Glutamatergic neuron (in vitro differentiated cells): Measurements from ENCODE around the gene SCN5A. TPM values are rescaled to one million over a fixed set of nuclear protein-coding genes. Genes with fewer than 3 reads are reported as not detected.

Source experiments
- DNase-seq: peaks from one replicate; pipeline ENCODE4 v3.0.0; 2022
- H3K27ac Mint-ChIP-seq: one replicate; pipeline ENCODE4 v1.8.0; 2020; ENCODE audit warnings: mild to moderate bottlenecking, mixed read lengths, inconsistent platforms; ENCODE audit not compliant: unreplicated experiment
- H3K27me3 Mint-ChIP-seq: one replicate; pipeline ENCODE4 v1.8.0; 2020; ENCODE audit warnings: mild to moderate bottlenecking, moderate library complexity, mixed read lengths, inconsistent platforms; ENCODE audit not compliant: unreplicated experiment
- H3K36me3 Mint-ChIP-seq: one replicate; pipeline ENCODE4 v1.8.0; 2020; ENCODE audit warnings: mild to moderate bottlenecking, mixed read lengths, inconsistent platforms; ENCODE audit not compliant: unreplicated experiment
- H3K4me1 Mint-ChIP-seq: one replicate; pipeline ENCODE4 v1.8.0; 2020; ENCODE audit warnings: mild to moderate bottlenecking, low read depth, mixed read lengths, inconsistent platforms; ENCODE audit not compliant: unreplicated experiment
- H3K4me3 Mint-ChIP-seq: one replicate; pipeline ENCODE4 v1.8.0; 2020; ENCODE audit warnings: mild to moderate bottlenecking, mixed read lengths, inconsistent platforms; ENCODE audit not compliant: unreplicated experiment
- H3K9me3 Mint-ChIP-seq: one replicate; pipeline ENCODE4 v1.8.0; 2020; ENCODE audit warnings: mild to moderate bottlenecking, moderate library complexity, mixed read lengths, inconsistent platforms; ENCODE audit not compliant: unreplicated experiment
- CTCF ChIP-seq: fragments of 200-600 bp; sonication (generic); IDR thresholded peaks from one replicate; pipeline ENCODE4 v1.5.0; 2021; ENCODE audit not compliant: partially characterized antibody, unreplicated experiment
- total RNA-seq: library from RNA; stranded (reverse); fragmentation: NEBNext Ultra II Directional; extraction: Animal tissue kit (Norgen Biotek cat#: 25700); gene quantifications from one replicate; pipeline ENCODE4 v1.2.1, GENCODE V29; 2021; ENCODE audit not compliant: unreplicated experiment

The SCN5A gene
- total RNA-seq, 1 donor from 2014 or later = 4.8 TPM

- no peaks in the 10 kb centered on the region for H3K36me3 Mint-ChIP-seq
- H3K27me3 Mint-ChIP-seq = no peaks in the 10 kb centered on the region
- H3K4me1 Mint-ChIP-seq = no peaks in the 10 kb centered on the region
Measured at GRCh38 chr3:38610934-38611333, 38.6 kb downstream of the SCN5A start.

DNA sequence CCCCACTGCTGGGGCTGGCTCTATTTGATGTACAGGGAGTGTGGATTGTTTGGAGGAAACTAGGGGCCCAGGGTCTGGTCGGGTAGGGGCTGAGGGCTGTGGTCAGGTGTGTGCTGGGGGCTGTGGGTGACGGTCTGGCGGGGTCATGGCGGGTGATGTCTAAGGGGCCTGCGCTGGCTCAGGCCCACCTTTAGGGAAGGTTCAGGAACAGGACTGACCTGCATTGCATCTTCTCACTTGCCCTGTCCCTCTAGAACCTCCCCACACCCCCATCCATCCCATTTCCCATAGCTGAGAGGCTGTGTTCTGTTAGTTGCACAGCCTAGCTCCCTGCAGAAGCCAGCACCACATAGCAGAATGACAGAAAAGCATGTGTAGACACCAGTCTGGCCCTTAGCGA lies 39.1 kb downstream of the SCN5A start:
- peaks cover 4% of the 10 kb centered on the region for H3K9me3 Mint-ChIP-seq

More at GRCh38 chr3:38610934-38611333, 38.6 kb downstream of the SCN5A start:
- no peak overlapping the region for H3K4me3 Mint-ChIP-seq
- peaks cover 2% of the 10 kb centered on the region for H3K9me3 Mint-ChIP-seq
- DNase-seq = no peak
- H3K27ac Mint-ChIP-seq = no peak overlapping the region
- TF ChIP-seq CTCF = no peak

DNA sequence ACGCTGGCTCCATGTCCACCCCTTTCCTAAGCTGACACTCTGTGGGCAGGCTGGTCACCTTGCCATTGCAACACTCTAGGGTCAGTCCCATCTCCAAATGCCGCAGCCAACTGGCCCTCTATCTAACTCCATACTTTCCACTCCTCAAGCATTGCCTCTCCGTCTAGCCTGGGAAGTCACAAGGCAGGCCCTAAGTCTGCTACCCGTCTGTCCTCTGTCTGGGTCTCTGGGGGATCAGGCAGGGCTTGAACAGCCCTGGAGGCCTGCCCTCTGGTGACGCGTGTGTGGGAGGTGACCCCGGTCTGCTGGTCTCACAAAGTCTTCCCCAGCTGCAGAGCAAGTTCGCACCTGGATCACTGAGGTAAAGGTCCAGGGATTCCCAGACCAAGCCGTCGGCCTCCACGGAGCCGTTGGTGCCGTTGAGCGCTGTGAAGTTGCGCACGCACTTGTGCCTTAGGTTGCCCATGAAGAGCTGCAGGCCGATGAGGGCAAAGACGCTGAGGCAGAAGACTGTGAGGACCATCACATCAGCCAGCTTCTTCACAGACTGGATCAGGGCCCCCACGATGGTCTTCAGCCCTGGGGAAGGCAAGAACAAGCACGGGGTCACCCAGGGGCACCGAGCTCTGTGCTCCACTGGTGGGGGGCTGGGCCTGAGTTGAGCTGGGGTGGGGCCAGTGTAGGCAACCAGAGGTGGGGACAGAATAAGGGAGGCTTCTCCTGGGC lies 39.9 kb downstream of the SCN5A start:
- Mint-ChIP-seq H3K9me3 (peaks cover 5% of the 10 kb centered on the region), H3K27me3 (no peaks in the 10 kb centered on the region), H3K36me3 (no peaks in the 10 kb centered on the region), H3K4me1 (no peaks in the 10 kb centered on the region), H3K4me3 (no peak overlapping the region), H3K27ac (no peak overlapping the region)
- DNase-seq = no peak
- TF ChIP-seq CTCF = no peak

More for the DNA sequence above, 39.1 kb downstream of the SCN5A start:
- H3K27ac Mint-ChIP-seq = no peak overlapping the region
- no peak overlapping the region for H3K4me3 Mint-ChIP-seq
- DNase-seq = no peak
- no peaks in the 10 kb centered on the region for H3K36me3 Mint-ChIP-seq
- no peaks in the 10 kb centered on the region for H3K27me3 Mint-ChIP-seq
- no peaks in the 10 kb centered on the region for H3K4me1 Mint-ChIP-seq
- TF ChIP-seq CTCF = no peak

- Mint-ChIP-seq H3K27me3 (no peaks in the 10 kb centered on the region), H3K9me3 (peaks cover 7% of the 10 kb centered on the region), H3K4me1 (no peaks in the 10 kb centered on the region), H3K4me3 (no peak overlapping the region), H3K27ac (no peak overlapping the region), H3K36me3 (no peaks in the 10 kb centered on the region)
- TF ChIP-seq CTCF = no peak
- DNase-seq = no peak
Measured at GRCh38 chr3:38608961-38609360, 40.5 kb downstream of the SCN5A start.

- Mint-ChIP-seq H3K4me1 (no peaks in the 10 kb centered on the region), H3K27ac (no peak overlapping the region), H3K9me3 (peaks cover 7% of the 10 kb centered on the region), H3K27me3 (no peaks in the 10 kb centered on the region), H3K36me3 (no peaks in the 10 kb centered on the region), H3K4me3 (no peak overlapping the region)
- no peak for TF ChIP-seq CTCF
- no peak for DNase-seq
Measured at GRCh38 chr3:38608086-38608775, 41.3 kb downstream of the SCN5A start.
